ENCODE data around the gene TNS4. TPM values are rescaled to one million over a fixed set of nuclear protein-coding genes. Genes with fewer than 3 reads are reported as not detected.

The TNS4 gene
- total RNA-seq, 1 experiment from 2014 or later = 127 TPM

- H3K9me2 ChIP-seq (replicated peaks; ENCODE audit: low read length) = no peaks in the 10 kb centered on the region
- intact Hi-C loops (cut with micrococcal nuclease) = no loop called here
- ChIA-PET POLR2A (ENCODE audit: unreplicated experiment) (interaction anchor here (0.5 kb wide), 1 partner anchor 349 kb away, joined by 9 read pairs; no protein-coding TSS in a partner anchor), CTCF (no interaction called here)
- H3K4me2 ChIP-seq (ENCODE audit: low read length) = no peak overlapping the region
- BruUV-seq (replicated peaks) = no TSS peak
- no peak overlapping the region for H3K27ac ChIP-seq (ENCODE audit: low read length)
- H3K4me1 ChIP-seq (ENCODE audit: insufficient read depth, low read length) = no peaks in the 10 kb centered on the region
- no peaks in the 10 kb centered on the region for H3K9me3 ChIP-seq (ENCODE audit: low read length)
- H2AFZ ChIP-seq (ENCODE audit: low read length) = no peak overlapping the region
- peak; percentile 4 for DNase-seq
- TF ChIP-seq, protein P1, sequence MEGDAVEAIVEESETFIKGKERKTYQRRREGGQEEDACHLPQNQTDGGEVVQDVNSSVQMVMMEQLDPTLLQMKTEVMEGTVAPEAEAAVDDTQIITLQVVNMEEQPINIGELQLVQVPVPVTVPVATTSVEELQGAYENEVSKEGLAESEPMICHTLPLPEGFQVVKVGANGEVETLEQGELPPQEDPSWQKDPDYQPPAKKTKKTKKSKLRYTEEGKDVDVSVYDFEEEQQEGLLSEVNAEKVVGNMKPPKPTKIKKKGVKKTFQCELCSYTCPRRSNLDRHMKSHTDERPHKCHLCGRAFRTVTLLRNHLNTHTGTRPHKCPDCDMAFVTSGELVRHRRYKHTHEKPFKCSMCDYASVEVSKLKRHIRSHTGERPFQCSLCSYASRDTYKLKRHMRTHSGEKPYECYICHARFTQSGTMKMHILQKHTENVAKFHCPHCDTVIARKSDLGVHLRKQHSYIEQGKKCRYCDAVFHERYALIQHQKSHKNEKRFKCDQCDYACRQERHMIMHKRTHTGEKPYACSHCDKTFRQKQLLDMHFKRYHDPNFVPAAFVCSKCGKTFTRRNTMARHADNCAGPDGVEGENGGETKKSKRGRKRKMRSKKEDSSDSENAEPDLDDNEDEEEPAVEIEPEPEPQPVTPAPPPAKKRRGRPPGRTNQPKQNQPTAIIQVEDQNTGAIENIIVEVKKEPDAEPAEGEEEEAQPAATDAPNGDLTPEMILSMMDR (conservative IDR thresholded peaks at IDR 0.05; ENCODE audit: low read depth, low read length) = no peak
- TF ChIP-seq EZH2phosphoT487 (IDR thresholded peaks at IDR 0.05; ENCODE audit: borderline replicate concordance, low read length) (no peak), EZH2 (IDR thresholded peaks at IDR 0.05; ENCODE audit: low read length, unreplicated experiment) (no peak)
- no peaks in the 10 kb centered on the region for H3K27me3 ChIP-seq (ENCODE audit: low read length)
- H4K20me1 ChIP-seq (ENCODE audit: low read length) = no peaks in the 10 kb centered on the region
- no peaks in the 10 kb centered on the region for H3K79me2 ChIP-seq (ENCODE audit: low read length)
- H3F3A ChIP-seq (ENCODE audit: low read length, unreplicated experiment) = no peaks in the 10 kb centered on the region
- H3K4me3 ChIP-seq (ENCODE audit: low read length) = no peak overlapping the region
- no peak overlapping the region for H3K9ac ChIP-seq (ENCODE audit: low read length)
- H3K36me3 ChIP-seq (ENCODE audit: low read depth, low read length) = no peaks in the 10 kb centered on the region
- ATAC-seq = no peak
These were observed 31.4 kb downstream of the TNS4 start for GRCh38 chr17:40469805-40470675.

- Histone ChIP-seq H3K79me2 (ENCODE audit: low read length) (no peaks in the 10 kb centered on the region), H3K27me3 (ENCODE audit: low read length) (no peaks in the 10 kb centered on the region), H3K27ac (ENCODE audit: low read length) (no peak overlapping the region), H3K36me3 (ENCODE audit: low read depth, low read length) (no peaks in the 10 kb centered on the region), H3K4me2 (ENCODE audit: low read length) (no peak overlapping the region), H3K9me2 (replicated peaks; ENCODE audit: low read length) (no peaks in the 10 kb centered on the region), H2AFZ (ENCODE audit: low read length) (no peak overlapping the region), H3F3A (ENCODE audit: low read length, unreplicated experiment) (no peaks in the 10 kb centered on the region), H4K20me1 (ENCODE audit: low read length) (no peaks in the 10 kb centered on the region), H3K4me3 (ENCODE audit: low read length) (no peak overlapping the region), H3K9ac (ENCODE audit: low read length) (no peak overlapping the region), H3K4me1 (ENCODE audit: insufficient read depth, low read length) (no peaks in the 10 kb centered on the region), H3K9me3 (ENCODE audit: low read length) (no peaks in the 10 kb centered on the region)
- ChIA-PET CTCF (no interaction called here), POLR2A (ENCODE audit: unreplicated experiment) (no interaction called here)
- TF ChIP-seq, protein P1 (conservative IDR thresholded peaks at IDR 0.05; ENCODE audit: low read depth, low read length) = no peak
- TF ChIP-seq EZH2phosphoT487 (IDR thresholded peaks at IDR 0.05; ENCODE audit: borderline replicate concordance, low read length) = no peak
- no peak for TF ChIP-seq EZH2 (IDR thresholded peaks at IDR 0.05; ENCODE audit: low read length, unreplicated experiment)
- ATAC-seq = no peak
- DNase-seq = no peak
- no TSS peak for BruUV-seq (replicated peaks)
- intact Hi-C loops (cut with micrococcal nuclease) = no loop called here
These were observed 32.9 kb downstream of the TNS4 start for GRCh38 chr17:40468560-40468959.

- Histone ChIP-seq H3K27ac (ENCODE audit: low read length) (no peak overlapping the region), H3K79me2 (ENCODE audit: low read length) (no peaks in the 10 kb centered on the region), H3K4me3 (ENCODE audit: low read length) (no peak overlapping the region), H3F3A (ENCODE audit: low read length, unreplicated experiment) (no peaks in the 10 kb centered on the region), H4K20me1 (ENCODE audit: low read length) (no peaks in the 10 kb centered on the region), H3K9me2 (replicated peaks; ENCODE audit: low read length) (no peaks in the 10 kb centered on the region), H3K4me2 (ENCODE audit: low read length) (no peak overlapping the region), H3K9ac (ENCODE audit: low read length) (no peak overlapping the region), H2AFZ (ENCODE audit: low read length) (no peak overlapping the region), H3K27me3 (ENCODE audit: low read length) (no peaks in the 10 kb centered on the region), H3K9me3 (ENCODE audit: low read length) (no peaks in the 10 kb centered on the region), H3K4me1 (ENCODE audit: insufficient read depth, low read length) (no peaks in the 10 kb centered on the region), H3K36me3 (ENCODE audit: low read depth, low read length) (no peaks in the 10 kb centered on the region)
- POLR2A ChIA-PET (ENCODE audit: unreplicated experiment) = no interaction called here
- intact Hi-C loops (cut with micrococcal nuclease) = no loop called here
- CTCF ChIA-PET = no interaction called here
- no peak for TF ChIP-seq EZH2phosphoT487 (IDR thresholded peaks at IDR 0.05; ENCODE audit: borderline replicate concordance, low read length)
- no peak for TF ChIP-seq EZH2 (IDR thresholded peaks at IDR 0.05; ENCODE audit: low read length, unreplicated experiment)
- TF ChIP-seq, protein P1 (conservative IDR thresholded peaks at IDR 0.05; ENCODE audit: low read depth, low read length) = no peak
- no TSS peak for BruUV-seq (replicated peaks)
- no peak for ATAC-seq
- no peak for DNase-seq
These were observed 34.0 kb downstream of the TNS4 start for GRCh38 chr17:40467281-40467867.
